Pancreas (tissue), 10 donors: ENCODE measurements around the gene TOMM20. TPM values are rescaled to one million over a fixed set of nuclear protein-coding genes. Genes with fewer than 3 reads are reported as not detected.

Source experiments
- ATAC-seq, 4 donors: fragments of 200-7000 bp; cut with Tn5 transposase; one replicate each; pipeline versions ENCODE4 v1.8.0 to v1.9.1; 2020; ENCODE audit warnings: mild to moderate bottlenecking in 4 of 4, moderate library complexity in 4 of 4
- DNase-seq, 6 donors: peaks; one replicate each; pipeline ENCODE4 v3.0.0-alpha.2; 2020
- FAIRE-seq: peaks from 2 replicates; lab custom pipeline; 2012; peaks lifted over from hg19 to GRCh38; lab: Jason Lieb, UNC
- H3K27ac ChIP-seq, 4 donors: fragments of 200-600 bp; sonication (generic); 1 replicate in 3 of 4; 2 replicates in 1 of 4; pipeline versions ENCODE4 v1.5.0 to v1.8.0; 2020
- H3K27me3 ChIP-seq, 4 donors: fragments of 200-600 bp; one replicate each; pipeline ENCODE4 v1.8.0; 2021
- H3K36me3 ChIP-seq, 3 donors: fragments of 200-600 bp; sonication (generic) in 1 of 3; one replicate each; pipeline versions ENCODE4 v1.5.0 to v1.8.0; 2020 to 2021
- H3K4me1 ChIP-seq, 3 donors: fragments of 200-600 bp; one replicate each; pipeline ENCODE4 v1.8.0; 2021
- H3K4me3 ChIP-seq, 4 donors: fragments of 200-600 bp; sonication (generic) in 2 of 4; one replicate each; pipeline versions ENCODE4 v1.5.0 to v1.8.0; 2020 to 2021
- H3K9me3 ChIP-seq, 4 donors: fragments of 200-600 bp; one replicate each; pipeline ENCODE4 v1.8.0; 2021
- WGBS, 2 donors: extraction: QIAGEN DNeasy Blood & Tissue Kit; methylation state at CpG; one replicate each; pipeline ENCODE4 v1.1.7; 2013; 5-methylcytosine and 5-hydroxymethylcytosine counted together
- intact Hi-C, 3 donors: fragments of 100-400 bp; cut with DNase I; formaldehyde crosslinking; loops; one replicate each; pipeline versions ENCODE4 v1.11.1 to v1.14.2; 2022
- polyA plus RNA-seq, 2 donors: library from polyadenylated mRNA; stranded (reverse); fragments of 200-250 nt; gene quantifications; one replicate each; pipeline ENCODE4 v1.2.3, GENCODE V29; 2013
- total RNA-seq, 6 donors: library from RNA; stranded (reverse); fragmentation: NEBNext Ultra II Directional in 4 of 6; extraction: Animal tissue kit (Norgen Biotek cat#: 25700) in 4 of 6; gene quantifications; one replicate each; pipeline versions ENCODE4 v1.2.1 to v1.2.4, GENCODE V29; 2021 to 2023
- TF ChIP-seq, protein P1 (sequence below), 4 donors: fragments of 200-600 bp; sonication (generic) in 3 of 4; IDR thresholded peaks; one replicate each; pipeline versions ENCODE4 v1.5.0 to v1.8.0; 2021; ENCODE audit warnings: antibody characterized with exemption in 4 of 4
- donor health status: healthy with polysubstance abuse.
- donor health status: DM: no; HTN: no; CAD: no; lungs with moderate emphysema.
- donor health status: DM: no; HTN: no; CAD: no.
- donor health status: control.
- donor health status: control.
- donor health status: Bipolar disorder and iron deficiency.
- donor health status: DM: yes; HTN: yes; CAD: no.
- donor health status: DM: no; HTN: no; CAD: no.
- donor health status: DM: no; HTN: no; CAD: no.
- donor health status: DM: yes; HTN: yes; CAD: no.

Gene TOMM20
- total RNA-seq: 100 to 1,000 TPM in 2 of 6 donors, 10 to 100 TPM in 4; 53.8 to 106 (median 91.9) TPM
- polyA plus RNA-seq: 10 to 100 TPM; 37.7 to 52.9 TPM

- intact Hi-C loops: no loop called here
Observed at GRCh38 chr1:235128456-235129328, at the start of gene TOMM20. Gene TOMM20 (minus strand): TSS chr1:235128837. CDS start chr1:235128715, 122 bp downstream.

DNA sequence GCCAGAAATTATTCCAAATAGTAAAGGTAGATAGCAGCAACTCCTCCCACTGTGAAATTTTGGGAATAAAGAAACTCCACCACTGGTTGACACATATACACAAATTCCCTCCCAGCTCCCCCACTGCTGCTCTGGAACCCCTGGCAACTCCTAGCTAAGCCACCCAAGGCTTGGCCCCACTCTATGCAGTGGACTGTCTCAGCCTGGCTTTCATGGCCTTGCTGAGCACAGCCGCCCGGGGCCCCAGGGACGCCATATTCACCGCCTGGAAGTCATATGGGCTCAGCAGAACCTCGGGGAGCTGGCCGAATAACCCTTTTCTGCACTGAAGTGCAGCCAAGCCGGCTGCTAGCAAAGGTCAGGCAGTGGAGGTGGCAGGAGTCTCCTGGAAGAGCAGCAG lies 47.8 kb upstream of the TOMM20 start:
- Histone ChIP-seq H3K4me1 (no peaks in the 10 kb centered on the region), H3K36me3 (peaks cover 0 to 38% (median 10%) of the 10 kb centered on the region in 3 donors), H3K9me3 (no peaks in the 10 kb centered on the region), H3K27ac (no peak overlapping the region), H3K27me3 (no peaks in the 10 kb centered on the region), H3K4me3 (no peak overlapping the region)
- no peak for ATAC-seq
- no peak for FAIRE-seq
- DNase-seq: no peak
- WGBS, 2 donors: 90 to 93% methylated on average over 7 of the region's 7 CpGs
- TF ChIP-seq, protein P1, sequence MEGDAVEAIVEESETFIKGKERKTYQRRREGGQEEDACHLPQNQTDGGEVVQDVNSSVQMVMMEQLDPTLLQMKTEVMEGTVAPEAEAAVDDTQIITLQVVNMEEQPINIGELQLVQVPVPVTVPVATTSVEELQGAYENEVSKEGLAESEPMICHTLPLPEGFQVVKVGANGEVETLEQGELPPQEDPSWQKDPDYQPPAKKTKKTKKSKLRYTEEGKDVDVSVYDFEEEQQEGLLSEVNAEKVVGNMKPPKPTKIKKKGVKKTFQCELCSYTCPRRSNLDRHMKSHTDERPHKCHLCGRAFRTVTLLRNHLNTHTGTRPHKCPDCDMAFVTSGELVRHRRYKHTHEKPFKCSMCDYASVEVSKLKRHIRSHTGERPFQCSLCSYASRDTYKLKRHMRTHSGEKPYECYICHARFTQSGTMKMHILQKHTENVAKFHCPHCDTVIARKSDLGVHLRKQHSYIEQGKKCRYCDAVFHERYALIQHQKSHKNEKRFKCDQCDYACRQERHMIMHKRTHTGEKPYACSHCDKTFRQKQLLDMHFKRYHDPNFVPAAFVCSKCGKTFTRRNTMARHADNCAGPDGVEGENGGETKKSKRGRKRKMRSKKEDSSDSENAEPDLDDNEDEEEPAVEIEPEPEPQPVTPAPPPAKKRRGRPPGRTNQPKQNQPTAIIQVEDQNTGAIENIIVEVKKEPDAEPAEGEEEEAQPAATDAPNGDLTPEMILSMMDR (IDR thresholded peaks at IDR 0.05): no peak
- intact Hi-C loops: no loop called here

More at GRCh38 chr1:235128456-235129328, at the start of gene TOMM20:
- peaks cover 0 to 7% (median 6%) of the 10 kb centered on the region in 3 donors for H3K4me1 ChIP-seq
- ATAC-seq (peak; percentile 97 to 100 (median 98)), DNase-seq (peak; percentile 92 to 99 (median 96)), FAIRE-seq (no peak)
- peak within 1 kb of the TSS; percentile 62 to 98 (median 79) for H3K4me3 ChIP-seq
- no peaks in the 10 kb centered on the region for H3K9me3 ChIP-seq
- 1% methylated on average over 67 of the region's 67 CpGs for WGBS, 2 donors
- peak within 1 kb of the TSS; percentile 63 to 74 (median 66) for H3K27ac ChIP-seq
- H3K36me3 ChIP-seq: peaks cover 0 to under 1% (median 0%) of the 10 kb centered on the region in 3 donors
- TF ChIP-seq, protein P1 (IDR thresholded peaks at IDR 0.05): no peak
- no peaks in the 10 kb centered on the region for H3K27me3 ChIP-seq

DNA sequence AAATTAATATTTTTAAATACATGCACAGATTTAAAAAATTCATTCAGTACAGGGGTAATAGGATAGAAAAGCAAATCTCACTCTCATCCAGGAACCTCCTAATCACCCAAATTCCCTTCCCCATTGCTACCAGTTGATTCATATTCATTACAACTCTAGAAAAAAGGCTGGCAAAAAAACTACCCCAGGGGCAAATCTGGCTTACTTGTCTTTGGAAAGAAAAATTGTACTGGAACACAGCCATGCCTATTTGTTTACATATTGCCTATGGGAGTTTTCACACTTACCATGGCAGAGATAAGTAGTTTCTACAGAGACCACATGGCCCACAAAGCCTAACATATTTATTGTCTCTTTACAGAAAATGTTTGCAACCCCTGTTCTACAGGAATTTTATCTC lies 41.3 kb upstream of the TOMM20 start:
- Histone ChIP-seq H3K4me1 (no peaks in the 10 kb centered on the region), H3K27me3 (no peaks in the 10 kb centered on the region), H3K36me3 (peaks cover 0 to 17% (median 14%) of the 10 kb centered on the region in 3 donors), H3K4me3 (no peak overlapping the region), H3K27ac (no peak overlapping the region), H3K9me3 (no peaks in the 10 kb centered on the region)
- no peak for FAIRE-seq
- no peak for DNase-seq
- no peak for ATAC-seq
- intact Hi-C loops: no loop called here
- TF ChIP-seq, protein P1 (IDR thresholded peaks at IDR 0.05): no peak

GRCh38 chr1:235168375-235168774 lies 39.7 kb upstream of the TOMM20 start:
- ATAC-seq (no peak), DNase-seq (no peak), FAIRE-seq (no peak)
- no peak overlapping the region for H3K4me3 ChIP-seq
- WGBS, 2 donors: 94 to 96% methylated on average over 3 of the region's 3 CpGs
- H3K36me3 ChIP-seq: peaks cover 0 to 14% (median 7%) of the 10 kb centered on the region in 3 donors
- H3K27ac ChIP-seq: no peak overlapping the region
- intact Hi-C loops: no loop called here
- H3K4me1 ChIP-seq: no peaks in the 10 kb centered on the region
- H3K9me3 ChIP-seq: no peaks in the 10 kb centered on the region
- no peaks in the 10 kb centered on the region for H3K27me3 ChIP-seq
- TF ChIP-seq, protein P1 (IDR thresholded peaks at IDR 0.05): no peak
